Ovary (tissue), 9 donors: ENCODE results near the gene PDSS2. TPM values are rescaled to one million over a fixed set of nuclear protein-coding genes. Genes with fewer than 3 reads are reported as not detected.

Source experiments
- DNase-seq, 5 donors: peaks; one replicate each; pipeline ENCODE4 v3.0.0-alpha.2; 2019 to 2020
- H3K27ac ChIP-seq, 2 donors: fragments of 200-600 bp; one replicate each; pipeline versions ENCODE4 v1.5.1 to v1.8.0; 2019 to 2022
- H3K27me3 ChIP-seq: fragments of 200-600 bp; one replicate; pipeline ENCODE4 v1.8.0; 2022
- H3K36me3 ChIP-seq: fragments of 200-600 bp; sonication (generic); one replicate; pipeline ENCODE4 v1.5.1; 2019
- H3K4me1 ChIP-seq: one replicate; pipeline ENCODE4 v1.8.1; 2013; ENCODE audit warnings: mild to moderate bottlenecking, moderate library complexity; ENCODE audit not compliant: insufficient read depth
- H3K4me3 ChIP-seq: fragments of 200-600 bp; sonication (generic); one replicate; pipeline ENCODE4 v1.5.1; 2017
- H3K9me3 ChIP-seq, 2 donors: fragments of 200-600 bp in 1 of 2; sonication (generic) in 1 of 2; one replicate each; pipeline versions ENCODE4 v1.5.1 to v1.8.1; 2013 to 2019; ENCODE audit warnings: mild to moderate bottlenecking in 1 of 2, moderate library complexity in 1 of 2
- EP300 ChIP-seq: sonication (generic); formaldehyde crosslinking; IDR thresholded peaks from one replicate; pipeline ENCODE4 v1.6.1; 2017; ENCODE audit warnings: antibody characterized with exemption
- POLR2A ChIP-seq: fragments of 450-650 bp; IDR thresholded peaks from one replicate; pipeline ENCODE4 v1.6.1; 2017; ENCODE audit warnings: antibody characterized with exemption, mild to moderate bottlenecking, moderate library complexity
- WGBS, 3 donors: extraction: QIAGEN DNeasy Blood & Tissue Kit in 1 of 3; methylation state at CpG; one replicate each; pipeline versions ENCODE4 v1.1.5 to v1.1.7; 2013 to 2017; 5-methylcytosine and 5-hydroxymethylcytosine counted together
- intact Hi-C, 4 donors: fragments of 100-400 bp; cut with DNase I; formaldehyde crosslinking; loops; one replicate each; pipeline versions ENCODE4 v1.11.0 to v1.15.1; 2022 to 2023
- polyA plus RNA-seq, 2 donors: library from polyadenylated mRNA; stranded (reverse); fragments of 200-250 nt in 1 of 2; fragments of 350-450 nt in 1 of 2; fragmentation: Illumina TruSeq in 1 of 2; extraction: RNeasy Lipid Tissue Mini Kit (QIAGEN cat#74804) in 1 of 2; gene quantifications; one replicate each; pipeline ENCODE4 v1.2.3, GENCODE V29; 2013 to 2014
- total RNA-seq, 7 donors: library from RNA; depleted of rRNA in 2 of 7; stranded (reverse); fragments of >200 nt in 2 of 7; fragmentation: NEBNext Ultra II Directional in 3 of 7; extraction: Animal tissue kit (Norgen Biotek cat#: 25700) in 3 of 7; gene quantifications; one replicate each; pipeline versions ENCODE4 v1.1.0 to v1.2.4, GENCODE V29; 2016 to 2023
- TF ChIP-seq, protein P1 (sequence below), 3 donors: fragments of 450-650 bp in 2 of 3; fragments of 200-600 bp in 1 of 3; IDR thresholded peaks; one replicate each; pipeline versions ENCODE4 v1.5.1 to v1.8.0; 2016 to 2022; ENCODE audit warnings: antibody characterized with exemption in 3 of 3, mild to moderate bottlenecking in 1 of 3
- donor health status: DM: no; HTN: no; CAD: no; lungs with moderate emphysema.
- donor health status: DM: no; HTN: no; CAD: no.
- donor health status: Bipolar disorder and iron deficiency.
- donor health status: DM: yes; HTN: yes; CAD: no.
- donor health status: DM: no; HTN: no; CAD: no.
- donor health status: DM: yes; HTN: yes; CAD: no.

PDSS2 gene
- total and polyA plus RNA-seq, 9 donors, result 8.2 to 17.5 (median 12.0) TPM

DNA sequence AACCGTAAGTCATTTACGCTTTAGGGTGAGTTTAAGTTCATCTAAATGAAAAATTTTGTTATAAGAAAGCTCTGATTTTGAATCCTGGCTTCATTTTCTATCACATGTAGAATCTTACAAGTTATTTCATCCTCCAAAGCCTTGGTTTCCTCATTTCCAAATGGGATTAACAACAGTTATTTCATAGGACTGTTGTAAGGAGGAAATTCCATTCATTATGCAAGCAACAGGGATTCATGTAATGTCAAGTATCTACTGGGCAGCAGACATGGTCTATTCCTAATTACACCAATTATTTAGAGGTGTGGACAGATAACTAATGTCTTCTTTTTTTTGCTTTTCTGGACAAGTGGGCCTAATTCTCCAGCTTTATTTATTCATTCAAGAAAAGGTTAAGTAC lies 154.0 kb downstream of the PDSS2 start:
- WGBS, 3 donors, result 95 to 97% (median 96%) methylated on average over 2 of the region's 2 CpGs
- intact Hi-C loops, result no loop called here
- no peak overlapping the region for H3K4me3 ChIP-seq
- no peaks in the 10 kb centered on the region for H3K27me3 ChIP-seq
- H3K9me3 ChIP-seq, result no peaks in the 10 kb centered on the region
- DNase-seq, result no peak
- no peak for TF ChIP-seq EP300
- no peak for TF ChIP-seq POLR2A
- TF ChIP-seq, protein P1, sequence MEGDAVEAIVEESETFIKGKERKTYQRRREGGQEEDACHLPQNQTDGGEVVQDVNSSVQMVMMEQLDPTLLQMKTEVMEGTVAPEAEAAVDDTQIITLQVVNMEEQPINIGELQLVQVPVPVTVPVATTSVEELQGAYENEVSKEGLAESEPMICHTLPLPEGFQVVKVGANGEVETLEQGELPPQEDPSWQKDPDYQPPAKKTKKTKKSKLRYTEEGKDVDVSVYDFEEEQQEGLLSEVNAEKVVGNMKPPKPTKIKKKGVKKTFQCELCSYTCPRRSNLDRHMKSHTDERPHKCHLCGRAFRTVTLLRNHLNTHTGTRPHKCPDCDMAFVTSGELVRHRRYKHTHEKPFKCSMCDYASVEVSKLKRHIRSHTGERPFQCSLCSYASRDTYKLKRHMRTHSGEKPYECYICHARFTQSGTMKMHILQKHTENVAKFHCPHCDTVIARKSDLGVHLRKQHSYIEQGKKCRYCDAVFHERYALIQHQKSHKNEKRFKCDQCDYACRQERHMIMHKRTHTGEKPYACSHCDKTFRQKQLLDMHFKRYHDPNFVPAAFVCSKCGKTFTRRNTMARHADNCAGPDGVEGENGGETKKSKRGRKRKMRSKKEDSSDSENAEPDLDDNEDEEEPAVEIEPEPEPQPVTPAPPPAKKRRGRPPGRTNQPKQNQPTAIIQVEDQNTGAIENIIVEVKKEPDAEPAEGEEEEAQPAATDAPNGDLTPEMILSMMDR (IDR thresholded peaks at IDR 0.05), result no peak
- no peaks in the 10 kb centered on the region for H3K4me1 ChIP-seq
- no peak overlapping the region for H3K27ac ChIP-seq
- no peaks in the 10 kb centered on the region for H3K36me3 ChIP-seq

DNA sequence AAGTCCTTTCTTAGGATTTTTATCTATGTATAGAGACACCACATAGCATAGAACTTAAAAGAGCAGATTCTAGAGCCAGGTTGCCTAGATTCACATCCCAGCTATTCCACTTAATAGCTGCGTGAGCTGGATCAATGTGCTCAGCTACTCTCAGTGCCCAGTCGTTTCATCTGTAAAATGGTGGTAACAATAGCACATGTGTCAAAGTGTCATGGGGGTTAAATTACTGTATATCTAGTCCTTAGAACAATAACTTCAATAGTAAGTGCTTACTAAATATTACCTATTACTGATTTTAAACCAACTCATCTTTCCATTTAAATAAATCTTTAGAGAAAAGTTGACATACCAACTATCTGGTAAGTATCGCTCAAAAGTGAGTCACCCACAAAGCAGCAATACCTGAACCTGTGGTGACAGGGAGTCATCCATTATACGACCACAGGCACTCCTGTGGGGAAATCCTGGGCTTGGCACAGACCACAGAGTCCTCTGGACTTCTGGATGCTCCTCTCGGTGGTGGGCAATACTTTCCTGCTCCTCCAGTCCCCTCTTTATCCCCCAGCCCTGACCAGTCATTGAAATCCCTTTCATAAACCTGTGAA lies 154.8 kb downstream of the PDSS2 start:
- Histone ChIP-seq H3K9me3 (no peaks in the 10 kb centered on the region), H3K27me3 (no peaks in the 10 kb centered on the region), H3K36me3 (no peaks in the 10 kb centered on the region), H3K27ac (no peak overlapping the region), H3K4me1 (no peaks in the 10 kb centered on the region), H3K4me3 (no peak overlapping the region)
- no peak for DNase-seq
- intact Hi-C loops, result no loop called here
- TF ChIP-seq POLR2A (no peak), EP300 (no peak)
- TF ChIP-seq, protein P1 (IDR thresholded peaks at IDR 0.05), result no peak
- WGBS, 3 donors, result 90 to 94% (median 92%) methylated on average over 5 of the region's 5 CpGs

DNA sequence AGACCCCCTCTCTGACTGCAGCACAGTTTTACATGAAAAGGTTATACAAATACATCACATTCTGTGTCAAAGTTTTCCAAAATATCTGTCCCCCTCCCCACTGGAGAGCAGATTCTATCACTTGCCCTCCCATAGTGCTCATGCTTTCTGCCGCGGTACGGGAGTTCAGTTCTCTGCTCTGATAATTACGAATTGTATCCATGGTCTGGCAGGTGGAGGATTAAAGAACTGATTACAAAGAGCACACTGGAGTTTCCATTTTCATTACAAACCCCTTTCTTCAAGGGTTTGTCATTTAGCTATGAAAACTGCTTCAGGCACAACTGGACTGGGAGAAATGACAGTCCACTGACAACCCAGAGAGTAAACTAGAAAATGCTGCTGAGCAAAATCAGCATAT lies 166.0 kb downstream of the PDSS2 start:
- WGBS, 3 donors, result 76 to 87% (median 78%) methylated on average over 4 of the region's 4 CpGs
- intact Hi-C loops, result no loop called here

DNA sequence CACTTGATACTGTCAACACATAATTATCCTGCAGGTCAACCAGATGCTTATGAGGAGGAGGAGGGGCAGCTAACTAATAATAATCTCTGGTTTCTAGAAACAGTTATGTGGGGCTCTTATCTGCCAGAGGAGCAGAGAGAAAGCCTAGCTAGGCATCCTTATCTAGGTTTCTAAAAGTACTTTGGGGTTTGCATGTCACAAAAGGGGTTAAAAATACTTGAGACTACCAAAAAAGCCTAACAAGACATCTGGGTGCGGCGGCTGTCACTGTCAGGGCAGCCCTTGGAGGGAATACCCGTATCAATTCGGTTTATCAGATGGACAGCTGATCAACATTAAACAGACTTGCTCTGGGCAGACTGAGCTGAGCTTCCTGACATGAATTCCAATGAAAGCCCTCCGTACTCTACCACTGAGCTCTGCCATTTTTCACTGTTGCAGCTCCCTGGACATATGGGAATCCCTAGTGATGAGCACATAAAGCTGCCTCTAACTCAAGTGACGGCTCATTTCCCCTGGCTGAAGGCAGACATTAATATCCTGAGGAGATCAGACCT lies 166.6 kb downstream of the PDSS2 start:
- H3K27me3 ChIP-seq, result no peaks in the 10 kb centered on the region
- DNase-seq, result no peak
- intact Hi-C loops, result no loop called here
- WGBS, 3 donors, result 63 to 78% (median 68%) methylated on average over 6 of the region's 6 CpGs
- H3K4me1 ChIP-seq, result no peaks in the 10 kb centered on the region
- H3K27ac ChIP-seq, result no peak overlapping the region
- H3K9me3 ChIP-seq, result no peaks in the 10 kb centered on the region
- no peaks in the 10 kb centered on the region for H3K36me3 ChIP-seq
- TF ChIP-seq, protein P1 (IDR thresholded peaks at IDR 0.05), result no peak
- no peak for TF ChIP-seq EP300
- no peak for TF ChIP-seq POLR2A
- H3K4me3 ChIP-seq, result no peak overlapping the region

More for the DNA sequence above, 166.0 kb downstream of the PDSS2 start:
- H3K4me1 ChIP-seq, result no peaks in the 10 kb centered on the region
- no peak overlapping the region for H3K4me3 ChIP-seq
- no peaks in the 10 kb centered on the region for H3K36me3 ChIP-seq
- no peaks in the 10 kb centered on the region for H3K9me3 ChIP-seq
- no peak overlapping the region for H3K27ac ChIP-seq
- TF ChIP-seq EP300 (no peak), POLR2A (no peak)
- TF ChIP-seq, protein P1 (IDR thresholded peaks at IDR 0.05), result no peak
- no peak for DNase-seq
- H3K27me3 ChIP-seq, result no peaks in the 10 kb centered on the region
